GM12878 (cell line): ENCODE results near the gene FTL.
A peak's percentile ranks its signal among the peaks of the same experiment; 100 is the strongest.

Experiments
- ATF7 ChIP-seq: fragments of 450-650 bp; IDR thresholded peaks from 2 replicates; pipeline ENCODE4 v1.6.1; 2016; ENCODE audit warnings: low read depth, mild to moderate bottlenecking
- BRCA1 ChIP-seq: IDR thresholded peaks from 2 replicates; pipeline ENCODE4 v1.6.1; 2011; ENCODE audit warnings: low read depth, low read length, improper control_type of control experiment
- EGR1 ChIP-seq, 2 experiments: IDR thresholded peaks; 1 replicate in 1 of 2; 2 replicates in 1 of 2; pipeline ENCODE4 v1.6.1; 2011 to 2012; ENCODE audit warnings: low read depth in 2 of 2, low read length in 2 of 2, borderline replicate concordance in 1 of 2, mild to moderate bottlenecking in 1 of 2, moderate library complexity in 1 of 2
- POLR2A ChIP-seq: IDR thresholded peaks from 2 replicates; pipeline ENCODE4 v1.6.1; 2011; ENCODE audit warnings: low read depth, mild to moderate bottlenecking, low read length
- POLR2AphosphoS5 ChIP-seq: IDR thresholded peaks from 2 replicates; pipeline ENCODE4 v1.6.1; 2011; ENCODE audit warnings: mild to moderate bottlenecking, low read length, inconsistent platforms
- SIN3A ChIP-seq: IDR thresholded peaks from 2 replicates; pipeline ENCODE4 v1.6.1; 2012; ENCODE audit warnings: low read depth, low read length, improper control_type of control experiment
- SMC3 ChIP-seq: IDR thresholded peaks from 2 replicates; pipeline ENCODE4 v1.6.1; 2011; ENCODE audit warnings: low read length, improper control_type of control experiment, borderline replicate concordance
- TF ChIP-seq, protein P1 (sequence below), 3 experiments: IDR thresholded peaks in 2 of 3; conservative IDR thresholded peaks in 1 of 3; 2 replicates each; pipeline ENCODE4 v1.5.1; 2011; ENCODE audit warnings: low read depth in 3 of 3, low read length in 3 of 3, mild to moderate bottlenecking in 3 of 3, control low read depth in 2 of 3, moderate library complexity in 2 of 3, inconsistent platforms in 1 of 3, mixed read lengths in 1 of 3; ENCODE audit not compliant: control insufficient read depth in 2 of 3, insufficient read depth in 1 of 3; ENCODE audit errors: extremely low read depth in 1 of 3
- TF ChIP-seq, protein P2 (sequence below): fragments of 450-650 bp; IDR thresholded peaks from 2 replicates; pipeline ENCODE4 v1.6.1; 2018; ENCODE audit warnings: borderline replicate concordance, mild to moderate bottlenecking; ENCODE audit not compliant: partially characterized antibody

DNA sequence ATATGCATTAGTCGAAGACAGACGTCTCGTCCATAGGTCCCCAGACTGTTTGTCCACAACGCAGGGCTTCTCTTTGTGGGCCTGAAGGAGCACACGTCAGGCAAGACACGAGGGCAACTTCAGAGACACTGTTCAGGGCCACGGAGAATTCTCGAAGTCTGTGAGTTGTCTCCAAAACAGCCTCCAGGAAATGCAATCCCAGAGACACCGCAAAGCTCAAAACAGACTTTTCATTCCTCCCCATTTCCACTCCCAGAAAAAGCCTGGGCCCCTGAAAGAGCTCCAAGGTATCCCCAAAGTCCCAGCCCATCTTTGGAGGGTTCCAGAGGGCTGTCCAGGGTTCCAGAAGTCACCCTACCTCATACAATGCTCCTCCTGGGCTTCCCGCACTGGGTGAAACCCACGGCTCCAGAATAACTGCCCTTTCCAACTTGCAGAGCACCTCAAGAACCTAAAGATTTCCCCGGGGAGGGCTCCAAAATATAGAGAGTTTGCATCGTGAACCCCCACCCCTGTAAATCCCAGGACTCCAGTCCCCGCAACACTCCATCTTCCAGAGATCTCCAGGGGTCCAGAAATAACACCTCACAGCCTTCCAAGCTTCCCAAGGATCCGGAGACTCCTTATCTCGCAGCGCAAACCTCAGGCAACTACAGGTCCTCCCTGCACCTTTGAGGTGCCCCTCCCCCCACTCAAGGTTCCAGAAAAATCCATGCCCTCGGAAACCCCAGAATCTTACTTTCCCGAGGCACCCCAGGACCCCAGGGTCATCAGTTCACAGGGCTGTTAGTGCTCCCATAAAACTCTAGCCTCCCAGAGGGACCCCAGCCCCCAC, 687 bp upstream of the FTL start:
- TF ChIP-seq, protein P1, sequence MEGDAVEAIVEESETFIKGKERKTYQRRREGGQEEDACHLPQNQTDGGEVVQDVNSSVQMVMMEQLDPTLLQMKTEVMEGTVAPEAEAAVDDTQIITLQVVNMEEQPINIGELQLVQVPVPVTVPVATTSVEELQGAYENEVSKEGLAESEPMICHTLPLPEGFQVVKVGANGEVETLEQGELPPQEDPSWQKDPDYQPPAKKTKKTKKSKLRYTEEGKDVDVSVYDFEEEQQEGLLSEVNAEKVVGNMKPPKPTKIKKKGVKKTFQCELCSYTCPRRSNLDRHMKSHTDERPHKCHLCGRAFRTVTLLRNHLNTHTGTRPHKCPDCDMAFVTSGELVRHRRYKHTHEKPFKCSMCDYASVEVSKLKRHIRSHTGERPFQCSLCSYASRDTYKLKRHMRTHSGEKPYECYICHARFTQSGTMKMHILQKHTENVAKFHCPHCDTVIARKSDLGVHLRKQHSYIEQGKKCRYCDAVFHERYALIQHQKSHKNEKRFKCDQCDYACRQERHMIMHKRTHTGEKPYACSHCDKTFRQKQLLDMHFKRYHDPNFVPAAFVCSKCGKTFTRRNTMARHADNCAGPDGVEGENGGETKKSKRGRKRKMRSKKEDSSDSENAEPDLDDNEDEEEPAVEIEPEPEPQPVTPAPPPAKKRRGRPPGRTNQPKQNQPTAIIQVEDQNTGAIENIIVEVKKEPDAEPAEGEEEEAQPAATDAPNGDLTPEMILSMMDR (IDR thresholded peaks at IDR 0.05 in 2 of 3, conservative IDR thresholded peaks at IDR 0.05 in 1 of 3; ENCODE audit: control insufficient read depth in 2 of 3, extremely low read depth in 1 of 3, insufficient read depth in 1 of 3, low read depth in 3 of 3, low read length in 3 of 3) = no peak
- TF ChIP-seq SMC3 (no peak), SIN3A (0 out of 2 replicates have a peak, but pooled peaks have one; percentile 66), EGR1 (IDR thresholded peaks at IDR 0.05; ENCODE audit: borderline replicate concordance in 1 of 2, low read depth in 2 of 2, low read length in 2 of 2) (no peak), BRCA1 (no peak), ATF7 (no peak), POLR2AphosphoS5 (no peak; the same call in 1 of the 2 replicates), POLR2A (no peak)
- TF ChIP-seq, protein P2, sequence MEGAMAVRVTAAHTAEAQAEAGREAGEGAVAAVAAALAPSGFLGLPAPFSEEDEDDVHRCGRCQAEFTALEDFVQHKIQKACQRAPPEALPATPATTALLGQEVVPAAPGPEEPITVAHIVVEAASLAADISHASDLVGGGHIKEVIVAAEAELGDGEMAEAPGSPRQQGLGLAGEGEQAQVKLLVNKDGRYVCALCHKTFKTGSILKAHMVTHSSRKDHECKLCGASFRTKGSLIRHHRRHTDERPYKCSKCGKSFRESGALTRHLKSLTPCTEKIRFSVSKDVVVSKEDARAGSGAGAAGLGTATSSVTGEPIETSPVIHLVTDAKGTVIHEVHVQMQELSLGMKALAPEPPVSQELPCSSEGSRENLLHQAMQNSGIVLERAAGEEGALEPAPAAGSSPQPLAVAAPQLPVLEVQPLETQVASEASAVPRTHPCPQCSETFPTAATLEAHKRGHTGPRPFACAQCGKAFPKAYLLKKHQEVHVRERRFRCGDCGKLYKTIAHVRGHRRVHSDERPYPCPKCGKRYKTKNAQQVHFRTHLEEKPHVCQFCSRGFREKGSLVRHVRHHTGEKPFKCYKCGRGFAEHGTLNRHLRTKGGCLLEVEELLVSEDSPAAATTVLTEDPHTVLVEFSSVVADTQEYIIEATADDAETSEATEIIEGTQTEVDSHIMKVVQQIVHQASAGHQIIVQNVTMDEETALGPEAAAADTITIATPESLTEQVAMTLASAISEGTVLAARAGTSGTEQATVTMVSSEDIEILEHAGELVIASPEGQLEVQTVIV = no peak
